HCT116 (cell line): Measurements from ENCODE around the gene BRWD1.

Source experiments
- CEBPB ChIP-seq: IDR thresholded peaks from 2 replicates; pipeline ENCODE4 v1.6.1; 2012; ENCODE audit warnings: low read depth
- EZH2 ChIP-seq: fragments of 200-600 bp; sonication (generic); IDR thresholded peaks from 2 replicates; pipeline ENCODE4 v1.6.1; 2017; ENCODE audit warnings: antibody characterized with exemption, mixed run types
- JUND ChIP-seq: IDR thresholded peaks from 2 replicates; pipeline ENCODE4 v1.6.1; 2012
- POLR2A ChIP-seq: IDR thresholded peaks from 2 replicates; pipeline ENCODE4 v1.7.0; 2011; ENCODE audit warnings: borderline replicate concordance; ENCODE audit not compliant: insufficient read depth, insufficient read length; ENCODE audit errors: extremely low read depth
- POLR2AphosphoS5 ChIP-seq: IDR thresholded peaks from 2 replicates; pipeline ENCODE4 v1.6.1; 2011; ENCODE audit warnings: mild to moderate bottlenecking, low read depth, low read length, moderate library complexity
- RAD21 ChIP-seq: IDR thresholded peaks from 2 replicates; pipeline ENCODE4 v1.6.1; 2012; ENCODE audit warnings: low read depth, mild to moderate bottlenecking
- SIN3A ChIP-seq: IDR thresholded peaks from 2 replicates; pipeline ENCODE4 v1.6.1; 2012; ENCODE audit warnings: low read depth
- SP1 ChIP-seq: IDR thresholded peaks from 2 replicates; pipeline ENCODE4 v1.6.1; 2012; ENCODE audit warnings: low read depth
- TCF7L2 ChIP-seq: IDR thresholded peaks from 2 replicates; pipeline ENCODE4 v1.7.0; 2011; ENCODE audit warnings: borderline replicate concordance, inconsistent platforms; ENCODE audit not compliant: insufficient read depth, insufficient read length; ENCODE audit errors: extremely low read depth
- YY1 ChIP-seq: IDR thresholded peaks from 2 replicates; pipeline ENCODE4 v1.6.1; 2011; ENCODE audit warnings: low read length, low read depth, moderate library complexity, mild to moderate bottlenecking; ENCODE audit not compliant: insufficient replicate concordance; ENCODE audit errors: extremely low read depth
- ZNF274 ChIP-seq: fragments of 200-500 bp; sonication (Bioruptor generic); IDR thresholded peaks from 2 replicates; pipeline ENCODE4 v1.6.1; 2014; ENCODE audit warnings: mild to moderate bottlenecking, low read depth, low read length, inconsistent platforms
- TF ChIP-seq, protein P1 (sequence below), 3 experiments: fragments of 200-600 bp in 1 of 3; sonication (generic) in 1 of 3; IDR thresholded peaks in 2 of 3; conservative IDR thresholded peaks in 1 of 3; 2 replicates each; pipeline ENCODE4 v1.5.1; 2012 to 2017; ENCODE audit warnings: low read depth in 2 of 3, low read length in 2 of 3, antibody characterized with exemption in 1 of 3, borderline replicate concordance in 1 of 3, control low read depth in 1 of 3, mild to moderate bottlenecking in 1 of 3, mixed read lengths in 1 of 3, mixed run types in 1 of 3, moderate library complexity in 1 of 3; ENCODE audit not compliant: insufficient read depth in 1 of 3
- TF ChIP-seq, protein P2 (sequence below): IDR thresholded peaks from 2 replicates; pipeline ENCODE4 v1.6.1; 2012; ENCODE audit warnings: low read depth
- TF ChIP-seq, protein P3 (sequence below): IDR thresholded peaks from 2 replicates; pipeline ENCODE4 v1.6.1; 2012

DNA sequence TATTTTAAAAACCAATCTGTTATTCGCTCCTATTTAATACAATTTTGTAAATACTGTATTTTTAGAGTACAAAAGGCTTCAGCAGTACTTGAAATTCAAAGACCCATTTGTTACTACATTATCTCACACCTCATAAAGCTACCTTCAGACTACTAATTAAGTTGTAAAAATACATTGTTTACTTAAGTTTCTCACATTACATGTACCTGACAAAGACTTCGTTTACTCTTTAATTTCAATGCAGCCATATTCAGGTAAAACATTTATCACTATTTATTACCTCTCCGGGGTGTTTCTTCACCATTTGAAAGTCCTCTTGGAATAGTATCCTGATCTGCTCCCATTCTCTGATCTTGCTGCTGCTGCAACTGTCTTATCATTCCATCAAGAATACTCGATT, 55.2 kb downstream of the BRWD1 start:
- TF ChIP-seq EZH2 (no peak), SIN3A (no peak), SP1 (no peak), POLR2A (no peak), POLR2AphosphoS5 (no peak), CEBPB (no peak), ZNF274 (no peak), JUND (no peak), TCF7L2 (no peak), RAD21 (no peak), YY1 (no peak)
- TF ChIP-seq, protein P1, sequence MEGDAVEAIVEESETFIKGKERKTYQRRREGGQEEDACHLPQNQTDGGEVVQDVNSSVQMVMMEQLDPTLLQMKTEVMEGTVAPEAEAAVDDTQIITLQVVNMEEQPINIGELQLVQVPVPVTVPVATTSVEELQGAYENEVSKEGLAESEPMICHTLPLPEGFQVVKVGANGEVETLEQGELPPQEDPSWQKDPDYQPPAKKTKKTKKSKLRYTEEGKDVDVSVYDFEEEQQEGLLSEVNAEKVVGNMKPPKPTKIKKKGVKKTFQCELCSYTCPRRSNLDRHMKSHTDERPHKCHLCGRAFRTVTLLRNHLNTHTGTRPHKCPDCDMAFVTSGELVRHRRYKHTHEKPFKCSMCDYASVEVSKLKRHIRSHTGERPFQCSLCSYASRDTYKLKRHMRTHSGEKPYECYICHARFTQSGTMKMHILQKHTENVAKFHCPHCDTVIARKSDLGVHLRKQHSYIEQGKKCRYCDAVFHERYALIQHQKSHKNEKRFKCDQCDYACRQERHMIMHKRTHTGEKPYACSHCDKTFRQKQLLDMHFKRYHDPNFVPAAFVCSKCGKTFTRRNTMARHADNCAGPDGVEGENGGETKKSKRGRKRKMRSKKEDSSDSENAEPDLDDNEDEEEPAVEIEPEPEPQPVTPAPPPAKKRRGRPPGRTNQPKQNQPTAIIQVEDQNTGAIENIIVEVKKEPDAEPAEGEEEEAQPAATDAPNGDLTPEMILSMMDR (IDR thresholded peaks at IDR 0.05 in 2 of 3, conservative IDR thresholded peaks at IDR 0.05 in 1 of 3; ENCODE audit: borderline replicate concordance in 1 of 3, insufficient read depth in 1 of 3, low read depth in 2 of 3, low read length in 2 of 3), result no peak
- TF ChIP-seq, protein P2, sequence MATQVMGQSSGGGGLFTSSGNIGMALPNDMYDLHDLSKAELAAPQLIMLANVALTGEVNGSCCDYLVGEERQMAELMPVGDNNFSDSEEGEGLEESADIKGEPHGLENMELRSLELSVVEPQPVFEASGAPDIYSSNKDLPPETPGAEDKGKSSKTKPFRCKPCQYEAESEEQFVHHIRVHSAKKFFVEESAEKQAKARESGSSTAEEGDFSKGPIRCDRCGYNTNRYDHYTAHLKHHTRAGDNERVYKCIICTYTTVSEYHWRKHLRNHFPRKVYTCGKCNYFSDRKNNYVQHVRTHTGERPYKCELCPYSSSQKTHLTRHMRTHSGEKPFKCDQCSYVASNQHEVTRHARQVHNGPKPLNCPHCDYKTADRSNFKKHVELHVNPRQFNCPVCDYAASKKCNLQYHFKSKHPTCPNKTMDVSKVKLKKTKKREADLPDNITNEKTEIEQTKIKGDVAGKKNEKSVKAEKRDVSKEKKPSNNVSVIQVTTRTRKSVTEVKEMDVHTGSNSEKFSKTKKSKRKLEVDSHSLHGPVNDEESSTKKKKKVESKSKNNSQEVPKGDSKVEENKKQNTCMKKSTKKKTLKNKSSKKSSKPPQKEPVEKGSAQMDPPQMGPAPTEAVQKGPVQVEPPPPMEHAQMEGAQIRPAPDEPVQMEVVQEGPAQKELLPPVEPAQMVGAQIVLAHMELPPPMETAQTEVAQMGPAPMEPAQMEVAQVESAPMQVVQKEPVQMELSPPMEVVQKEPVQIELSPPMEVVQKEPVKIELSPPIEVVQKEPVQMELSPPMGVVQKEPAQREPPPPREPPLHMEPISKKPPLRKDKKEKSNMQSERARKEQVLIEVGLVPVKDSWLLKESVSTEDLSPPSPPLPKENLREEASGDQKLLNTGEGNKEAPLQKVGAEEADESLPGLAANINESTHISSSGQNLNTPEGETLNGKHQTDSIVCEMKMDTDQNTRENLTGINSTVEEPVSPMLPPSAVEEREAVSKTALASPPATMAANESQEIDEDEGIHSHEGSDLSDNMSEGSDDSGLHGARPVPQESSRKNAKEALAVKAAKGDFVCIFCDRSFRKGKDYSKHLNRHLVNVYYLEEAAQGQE, result no peak
- TF ChIP-seq, protein P3, sequence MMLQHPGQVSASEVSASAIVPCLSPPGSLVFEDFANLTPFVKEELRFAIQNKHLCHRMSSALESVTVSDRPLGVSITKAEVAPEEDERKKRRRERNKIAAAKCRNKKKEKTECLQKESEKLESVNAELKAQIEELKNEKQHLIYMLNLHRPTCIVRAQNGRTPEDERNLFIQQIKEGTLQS, result no peak
